Progenitor cell of endocrine pancreas (in vitro differentiated cells): Measurements from ENCODE around the gene USP5. TPM values are rescaled to one million over a fixed set of nuclear protein-coding genes. Genes with fewer than 3 reads are reported as not detected.

Source experiments
- DNase-seq: peaks from one replicate; pipeline ENCODE4 v3.0.0; 2021; ENCODE audit warnings: low spot score; ENCODE audit not compliant: unreplicated experiment
- H3K27ac Mint-ChIP-seq: 2 replicates; pipeline ENCODE4 v1.8.0; 2021; ENCODE audit warnings: mild to moderate bottlenecking, moderate library complexity, mixed read lengths
- H3K27me3 Mint-ChIP-seq: 2 replicates; pipeline ENCODE4 v1.8.0; 2021; ENCODE audit warnings: mixed read lengths
- H3K36me3 Mint-ChIP-seq: 2 replicates; pipeline ENCODE4 v1.8.0; 2022; ENCODE audit warnings: mixed read lengths; ENCODE audit not compliant: insufficient read depth
- H3K4me1 Mint-ChIP-seq: 2 replicates; pipeline ENCODE4 v1.8.0; 2021; ENCODE audit warnings: low read depth, mixed read lengths
- H3K4me3 Mint-ChIP-seq: 2 replicates; pipeline ENCODE4 v1.8.0; 2021; ENCODE audit warnings: low read depth, mild to moderate bottlenecking, moderate library complexity, mixed read lengths
- H3K9me3 Mint-ChIP-seq: 2 replicates; pipeline ENCODE4 v1.8.0; 2021; ENCODE audit warnings: low read depth, mixed read lengths
- CTCF ChIP-seq: fragments of 200-600 bp; sonication (generic); IDR thresholded peaks from one replicate; pipeline ENCODE4 v1.5.0; 2021; ENCODE audit warnings: antibody characterized with exemption, mild to moderate bottlenecking; ENCODE audit not compliant: unreplicated experiment
- long read RNA-seq: library from polyadenylated mRNA; unstranded; transcript quantifications from one replicate; pipeline ENCODE4 v2.0.0, GENCODE V29; 2020
- total RNA-seq: library from RNA; stranded (reverse); gene quantifications from 2 replicates; pipeline ENCODE4 v1.2.1, GENCODE V29; 2021

The USP5 gene
- 183 and 185 TPM in 2 replicates for total RNA-seq
- long read RNA-seq, transcript USP5-202 (20 exons, 3,083 nt) = major isoform, 5 of 9 reads
- long read RNA-seq, partial matches to known transcripts = 4 of 9 reads
- long read RNA-seq, other reads (novel, unspliced or antisense) = 0 of 9 reads

- TF ChIP-seq CTCF = no peak
- DNase-seq = peak; percentile 100
- peaks cover 29% of the 10 kb centered on the region for H3K4me1 Mint-ChIP-seq
- H3K4me3 Mint-ChIP-seq = peak within 1 kb of the TSS; percentile 98
- H3K27ac Mint-ChIP-seq = peak within 1 kb of the TSS; percentile 100
- H3K9me3 Mint-ChIP-seq = no peaks in the 10 kb centered on the region
- no peaks in the 10 kb centered on the region for H3K27me3 Mint-ChIP-seq
- peaks cover 13% of the 10 kb centered on the region for H3K36me3 Mint-ChIP-seq
Measured at GRCh38 chr12:6851921-6852650, at the start of gene USP5. Gene USP5 (plus strand): TSS chr12:6852150. CDS start chr12:6852180, 30 bp downstream.

- H3K27me3 Mint-ChIP-seq = peaks cover 17% of the 10 kb centered on the region
- TF ChIP-seq CTCF = no peak
- peaks cover 4% of the 10 kb centered on the region for H3K9me3 Mint-ChIP-seq
- no peak overlapping the region for H3K27ac Mint-ChIP-seq
- no peak overlapping the region for H3K4me3 Mint-ChIP-seq
- DNase-seq = no peak
- peaks cover 2% of the 10 kb centered on the region for H3K36me3 Mint-ChIP-seq
- H3K4me1 Mint-ChIP-seq = peaks cover 3% of the 10 kb centered on the region
Measured at GRCh38 chr12:6807170-6807569, 44.8 kb upstream of the USP5 start.

- no peak overlapping the region for H3K27ac Mint-ChIP-seq
- no peak for DNase-seq
- no peak for TF ChIP-seq CTCF
- H3K4me1 Mint-ChIP-seq = peaks cover 3% of the 10 kb centered on the region
- peaks cover 26% of the 10 kb centered on the region for H3K27me3 Mint-ChIP-seq
- H3K9me3 Mint-ChIP-seq = peaks cover 2% of the 10 kb centered on the region
- no peak overlapping the region for H3K4me3 Mint-ChIP-seq
- peaks cover 1% of the 10 kb centered on the region for H3K36me3 Mint-ChIP-seq
Measured at GRCh38 chr12:6809056-6809455, 42.9 kb upstream of the USP5 start.

GRCh38 chr12:6810758-6811157, 41.2 kb upstream of the USP5 start:
- no peak for DNase-seq
- peaks cover 41% of the 10 kb centered on the region for H3K27me3 Mint-ChIP-seq
- peak overlapping the region; percentile 10 for H3K27ac Mint-ChIP-seq
- no peak overlapping the region for H3K4me3 Mint-ChIP-seq
- H3K4me1 Mint-ChIP-seq = peaks cover 3% of the 10 kb centered on the region
- H3K36me3 Mint-ChIP-seq = no peaks in the 10 kb centered on the region
- TF ChIP-seq CTCF = no peak
- H3K9me3 Mint-ChIP-seq = no peaks in the 10 kb centered on the region

- Mint-ChIP-seq H3K27ac (no peak overlapping the region), H3K4me3 (no peak overlapping the region), H3K9me3 (no peaks in the 10 kb centered on the region), H3K4me1 (peaks cover 8% of the 10 kb centered on the region), H3K36me3 (no peaks in the 10 kb centered on the region), H3K27me3 (peaks cover 48% of the 10 kb centered on the region)
- DNase-seq = no peak
- no peak for TF ChIP-seq CTCF
Measured at GRCh38 chr12:6813363-6813762, 38.6 kb upstream of the USP5 start.
